ENCODE measurements around the gene MSL1.

MSL1 gene

DNA sequence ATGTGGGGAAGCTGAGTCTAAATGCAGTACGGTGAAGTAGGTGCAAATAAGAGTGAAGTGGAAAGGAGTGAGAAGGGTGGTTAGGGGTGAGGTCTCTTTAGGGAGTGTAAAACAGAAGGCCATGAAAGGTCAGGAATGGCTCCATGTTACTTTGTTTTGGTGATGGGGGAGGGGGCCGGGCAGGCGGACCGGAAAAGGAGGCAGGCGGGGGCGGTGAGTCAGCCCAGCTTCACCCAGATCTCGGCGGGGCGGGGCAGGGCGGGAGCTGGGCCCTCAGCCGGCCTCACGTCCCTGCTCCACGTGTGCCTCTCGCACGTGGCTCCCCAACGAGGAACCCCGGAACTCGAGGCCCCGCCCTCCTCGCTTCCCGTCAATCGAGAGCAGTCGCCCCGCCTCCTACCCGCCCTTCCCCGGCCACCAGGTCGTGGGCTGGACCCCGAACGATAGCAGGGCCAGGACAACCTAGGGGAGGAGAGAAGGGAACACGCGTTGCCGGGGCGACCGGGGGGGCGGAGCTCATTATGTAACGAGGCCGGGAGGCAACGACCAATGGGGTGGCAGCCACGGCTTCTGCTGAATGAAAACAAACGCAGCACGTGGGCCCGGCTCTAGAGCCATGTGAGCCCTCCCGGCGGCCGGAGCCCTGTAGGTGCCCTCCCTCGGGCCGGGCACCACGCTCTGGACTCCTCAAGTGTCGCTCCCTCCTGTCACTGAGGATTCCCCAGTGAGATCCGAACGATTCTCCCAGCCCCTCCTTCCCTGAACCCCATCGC, 22.7 kb upstream of the MSL1 start:
- H3K4me2 ChIP-seq (ENCODE audit: low read length) = peak overlapping the region; percentile 85
- TF ChIP-seq CTCF (IDR thresholded peaks at IDR 0.05) = no peak
- H2AFZ ChIP-seq = peak overlapping the region; percentile 93
- peak overlapping the region; percentile 63 for H3K9ac ChIP-seq
- H3K27ac ChIP-seq = peak overlapping the region; percentile 91
- peak overlapping the region; percentile 75 for H3K4me3 ChIP-seq (ENCODE audit: low read depth, low read length)
- no peaks in the 10 kb centered on the region for H3K79me2 ChIP-seq
- peaks cover 29% of the 10 kb centered on the region for H3K4me1 ChIP-seq
- no peaks in the 10 kb centered on the region for H3K9me3 ChIP-seq (ENCODE audit: control insufficient read depth, low read length)
- H3K27me3 ChIP-seq (ENCODE audit: control insufficient read depth, insufficient read depth, low read length) = no peaks in the 10 kb centered on the region
- no peaks in the 10 kb centered on the region for H3K36me3 ChIP-seq (ENCODE audit: control insufficient read depth, insufficient read depth, low read length)

DNA sequence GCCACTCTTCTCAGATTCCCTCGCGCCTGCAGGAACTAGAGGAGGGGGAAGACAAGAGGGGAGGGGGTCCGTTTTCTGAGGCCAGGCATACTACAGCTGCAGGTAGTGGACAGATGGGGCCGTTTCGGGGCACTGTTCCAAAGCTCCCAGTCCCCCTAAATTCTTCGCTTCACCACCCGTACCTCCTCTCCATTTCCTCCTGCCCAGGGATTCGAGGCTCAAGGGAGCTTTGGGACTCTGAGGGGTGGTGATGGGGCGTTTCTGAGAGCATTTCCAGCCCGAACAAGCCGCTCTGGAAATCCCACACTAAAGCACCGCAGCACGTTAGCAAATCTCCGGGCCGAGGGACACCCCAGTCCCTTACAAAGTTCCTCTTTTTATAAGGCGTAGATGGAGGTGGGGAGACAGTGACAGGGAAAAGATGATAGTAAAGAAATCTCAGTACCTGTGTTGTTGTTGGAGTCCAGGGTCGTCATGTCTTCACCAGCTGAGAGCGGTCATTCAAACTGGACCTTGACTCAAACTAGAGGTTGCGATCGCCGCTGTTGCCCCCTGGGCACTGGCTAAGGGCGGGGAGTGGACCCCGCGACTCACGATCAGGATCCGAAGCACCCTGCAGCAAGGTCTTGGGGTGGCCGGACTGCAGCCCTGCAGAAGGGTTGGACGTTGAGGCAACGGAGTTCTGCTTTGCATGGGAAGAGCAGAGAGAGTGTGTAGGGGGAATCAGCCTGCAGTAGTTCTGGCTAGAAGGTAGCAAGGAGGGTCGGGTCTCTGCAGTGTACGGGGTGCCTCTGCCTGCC, 22.0 kb upstream of the MSL1 start:
- Histone ChIP-seq H3K27me3 (ENCODE audit: control insufficient read depth, insufficient read depth, low read length) (no peaks in the 10 kb centered on the region), H3K27ac (peak overlapping the region; percentile 91), H2AFZ (peak overlapping the region; percentile 93), H3K79me2 (no peaks in the 10 kb centered on the region), H3K9me3 (ENCODE audit: control insufficient read depth, low read length) (no peaks in the 10 kb centered on the region), H3K9ac (peak overlapping the region; percentile 63), H3K4me2 (ENCODE audit: low read length) (peak overlapping the region; percentile 85), H3K4me3 (ENCODE audit: low read depth, low read length) (peak overlapping the region; percentile 75), H3K4me1 (peaks cover 29% of the 10 kb centered on the region), H3K36me3 (ENCODE audit: control insufficient read depth, insufficient read depth, low read length) (no peaks in the 10 kb centered on the region)
- TF ChIP-seq CTCF (IDR thresholded peaks at IDR 0.05) = no peak

- Histone ChIP-seq H2AFZ (peak within 1 kb of the TSS; percentile 93), H3K36me3 (ENCODE audit: control insufficient read depth, insufficient read depth, low read length) (no peaks in the 10 kb centered on the region), H3K4me3 (ENCODE audit: low read depth, low read length) (peak within 1 kb of the TSS; percentile 75), H3K79me2 (no peaks in the 10 kb centered on the region), H3K9ac (peak within 1 kb of the TSS; percentile 63), H3K9me3 (ENCODE audit: control insufficient read depth, low read length) (no peaks in the 10 kb centered on the region), H3K27ac (peak within 1 kb of the TSS; percentile 91), H3K4me1 (peaks cover 29% of the 10 kb centered on the region), H3K27me3 (ENCODE audit: control insufficient read depth, insufficient read depth, low read length) (no peaks in the 10 kb centered on the region), H3K4me2 (ENCODE audit: low read length) (peak within 1 kb of the TSS; percentile 85)
- no peak for TF ChIP-seq CTCF (IDR thresholded peaks at IDR 0.05)
Measured at GRCh38 chr17:40100419-40100668, 21.4 kb upstream of the MSL1 start, which contains the start of gene NR1D1. NR1D1 (minus strand) TSS chr17:40100589; CDS start chr17:40100094, 495 bp downstream.

- H3K9me3 ChIP-seq (ENCODE audit: control insufficient read depth, low read length) = no peaks in the 10 kb centered on the region
- H3K9ac ChIP-seq = no peak overlapping the region
- no peak for TF ChIP-seq CTCF (IDR thresholded peaks at IDR 0.05)
- H3K4me2 ChIP-seq (ENCODE audit: low read length) = peak overlapping the region; percentile 85
- H3K4me3 ChIP-seq (ENCODE audit: low read depth, low read length) = peak overlapping the region; percentile 75
- peak overlapping the region; percentile 93 for H2AFZ ChIP-seq
- H3K4me1 ChIP-seq = peaks cover 29% of the 10 kb centered on the region
- no peaks in the 10 kb centered on the region for H3K36me3 ChIP-seq (ENCODE audit: control insufficient read depth, insufficient read depth, low read length)
- peak overlapping the region; percentile 91 for H3K27ac ChIP-seq
- no peaks in the 10 kb centered on the region for H3K27me3 ChIP-seq (ENCODE audit: control insufficient read depth, insufficient read depth, low read length)
- H3K79me2 ChIP-seq = no peaks in the 10 kb centered on the region
Measured at GRCh38 chr17:40100669-40101366, 21.0 kb upstream of the MSL1 start.

Data from parathyroid adenoma (tissue), 2 donors.